GM10847 (cell line): ENCODE results near the gene UGT1A3.

Experiments used
- POLR2A ChIP-seq: IDR thresholded peaks from 2 replicates; pipeline ENCODE4 v1.6.1; 2011; ENCODE audit not compliant: insufficient read length; ENCODE audit errors: extremely low read depth

Gene UGT1A3

DNA sequence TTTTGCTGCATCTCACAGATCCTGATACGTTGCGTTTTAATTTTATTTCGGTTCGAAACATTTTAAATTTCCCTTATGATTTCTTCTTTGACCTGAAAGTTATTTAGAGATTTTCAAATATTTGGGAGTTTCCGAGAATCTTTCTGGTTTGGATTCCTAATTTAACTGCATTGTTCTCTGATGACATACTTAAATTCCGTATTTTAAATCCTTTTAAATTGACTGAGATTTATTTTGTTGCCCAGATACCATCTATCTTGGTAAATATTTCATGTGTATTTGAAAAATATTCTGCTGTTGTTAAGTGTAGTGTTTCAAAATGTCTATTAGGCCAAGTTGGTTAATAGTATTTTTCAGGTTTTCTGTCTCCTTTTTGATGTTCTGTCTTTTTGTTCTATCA, 87.0 kb downstream of the UGT1A3 start:
- TF ChIP-seq POLR2A = no peak

DNA sequence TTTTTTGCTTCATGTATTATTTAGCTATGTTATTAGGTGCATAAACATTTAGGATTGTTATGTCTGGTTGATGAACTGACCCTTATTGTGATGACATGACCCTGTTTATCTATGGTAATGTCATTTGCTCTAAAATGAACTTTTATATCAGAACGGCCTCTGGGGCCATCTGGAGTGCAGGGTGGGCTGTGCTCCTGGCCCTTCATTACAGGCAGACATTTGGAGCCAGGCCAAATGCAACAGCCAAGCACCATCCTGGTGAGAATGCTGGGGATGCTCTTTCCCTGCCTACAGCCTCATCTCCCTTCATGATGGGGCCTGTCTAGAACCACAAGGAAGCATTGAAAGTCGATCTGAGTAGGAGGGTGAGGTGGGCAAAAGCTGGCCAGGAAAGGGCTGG, 87.5 kb downstream of the UGT1A3 start:
- no peak for TF ChIP-seq POLR2A

DNA sequence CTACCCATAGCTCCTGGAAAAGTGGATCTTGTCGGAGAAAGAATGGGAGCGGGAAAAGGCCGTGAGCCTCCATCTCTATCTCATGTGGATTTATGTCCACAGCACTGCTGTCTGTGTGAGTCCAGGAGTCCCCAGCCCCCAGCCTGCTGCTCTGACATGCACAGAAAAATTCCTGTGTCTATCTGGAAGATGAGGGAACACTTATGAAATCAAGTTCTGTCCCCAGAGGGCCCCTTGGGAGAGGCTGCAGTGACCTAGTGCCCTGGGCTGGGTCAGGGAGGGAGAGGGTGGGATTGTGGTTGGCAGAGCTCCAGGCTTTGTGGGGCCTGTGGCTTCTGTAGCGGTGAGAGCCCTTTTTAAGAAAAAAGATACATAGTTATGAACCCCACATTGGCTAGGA, 87.9 kb downstream of the UGT1A3 start:
- no peak for TF ChIP-seq POLR2A

DNA sequence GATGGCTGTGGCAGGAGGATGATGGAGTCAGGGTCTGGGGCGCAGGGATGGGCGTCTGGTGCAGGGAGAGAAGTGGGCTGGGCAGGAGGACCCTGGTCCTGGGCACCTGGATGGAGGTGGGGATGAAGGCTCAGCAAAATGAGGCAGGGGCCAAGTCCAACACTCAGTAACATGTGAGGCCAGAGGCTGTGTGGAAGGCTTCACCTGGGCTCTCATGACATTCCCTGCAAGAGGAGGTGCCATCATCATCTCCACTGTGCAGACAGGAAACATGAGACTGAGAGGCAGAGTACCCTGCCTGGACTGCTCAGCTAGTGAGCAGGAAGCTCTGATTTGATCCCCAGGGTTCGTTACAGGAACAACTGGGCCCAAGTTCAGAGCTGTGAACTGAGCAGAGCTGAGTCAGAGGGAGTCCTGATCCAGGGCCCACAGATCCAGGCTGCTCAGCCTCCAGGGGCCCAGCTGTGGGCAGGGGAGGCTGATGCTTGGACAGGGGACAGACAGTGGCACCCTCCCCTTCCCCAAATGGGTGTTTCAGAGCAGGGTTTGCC, 88.6 kb downstream of the UGT1A3 start:
- TF ChIP-seq POLR2A = no peak

DNA sequence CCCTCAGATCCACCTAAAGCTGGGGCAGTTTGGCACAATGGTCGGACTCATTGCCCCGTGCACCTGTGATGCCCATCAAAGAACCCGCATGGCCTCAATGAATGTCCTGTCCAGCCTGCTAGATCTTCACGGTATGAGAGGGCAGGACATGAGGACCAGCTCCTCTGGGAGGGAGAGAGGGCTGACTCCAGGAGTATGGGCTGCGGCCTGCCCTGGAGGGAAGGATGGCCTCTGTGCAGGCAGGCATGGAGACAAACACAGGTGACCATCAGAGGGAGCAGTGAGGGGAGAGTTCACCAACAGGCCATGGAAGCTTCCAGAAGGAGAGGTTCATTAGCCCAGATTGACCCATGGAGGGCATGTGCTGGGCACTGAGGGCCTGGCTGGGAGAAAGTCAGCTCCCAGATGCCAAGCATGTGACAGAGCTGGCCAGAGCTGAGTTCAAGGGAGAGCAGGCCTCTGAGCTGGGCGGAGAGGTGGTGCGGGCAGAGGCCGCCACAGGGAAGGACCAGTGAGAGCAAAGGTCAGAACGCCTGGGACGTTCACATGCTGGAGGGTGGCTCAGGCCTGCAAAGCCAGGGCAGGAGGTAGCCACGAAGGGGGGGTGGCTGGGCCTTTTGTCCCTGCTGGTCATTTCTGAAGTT, 89.3 kb downstream of the UGT1A3 start:
- no peak for TF ChIP-seq POLR2A

DNA sequence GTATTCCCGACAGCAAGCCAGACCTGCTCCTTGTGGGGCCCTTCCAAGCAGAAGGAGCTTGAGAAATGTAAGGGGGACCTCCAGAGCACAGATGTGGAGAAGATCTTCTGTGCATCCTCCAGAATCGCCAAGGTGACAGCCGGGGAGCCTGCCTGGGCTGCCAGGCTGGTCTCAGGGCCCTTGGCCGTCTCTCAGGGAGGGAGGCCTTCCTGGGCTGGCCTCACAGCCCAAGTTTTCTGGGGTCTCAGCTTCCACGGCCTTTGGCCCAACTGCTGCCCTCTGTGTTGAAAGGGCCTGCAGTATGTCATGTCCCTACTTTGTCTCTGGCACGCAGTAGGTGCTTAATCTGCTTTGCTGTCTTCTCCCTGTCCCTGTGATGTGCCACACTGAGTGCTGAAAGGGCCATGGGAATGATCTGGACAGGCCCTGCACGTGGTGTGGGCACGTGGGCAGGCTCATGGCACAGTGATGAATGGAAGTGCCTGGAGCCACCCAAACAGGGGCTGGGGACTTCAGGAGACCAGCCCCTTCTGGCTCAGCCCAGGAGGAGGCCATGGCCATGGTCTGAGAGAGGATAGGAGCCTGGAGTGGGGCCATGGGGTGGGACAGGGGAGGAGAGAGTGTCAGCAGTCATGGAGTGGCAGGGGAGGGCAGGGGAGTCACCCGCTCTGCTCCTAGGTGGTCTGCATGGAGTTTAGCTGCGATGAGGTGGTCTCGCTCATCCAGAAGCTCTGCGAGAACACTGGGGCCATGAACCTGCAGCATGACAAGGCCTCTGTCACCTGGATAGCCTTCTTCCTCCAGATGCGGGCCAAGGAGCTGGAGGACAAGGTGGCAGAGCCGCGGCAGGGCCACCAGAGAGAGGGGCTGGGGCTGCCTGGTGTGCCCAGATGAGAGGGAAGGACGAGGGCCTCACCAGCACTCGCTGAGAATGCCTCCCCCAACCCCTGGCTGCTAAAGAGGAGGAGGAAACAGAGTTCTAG, 90.1 kb downstream of the UGT1A3 start:
- no peak for TF ChIP-seq POLR2A

DNA sequence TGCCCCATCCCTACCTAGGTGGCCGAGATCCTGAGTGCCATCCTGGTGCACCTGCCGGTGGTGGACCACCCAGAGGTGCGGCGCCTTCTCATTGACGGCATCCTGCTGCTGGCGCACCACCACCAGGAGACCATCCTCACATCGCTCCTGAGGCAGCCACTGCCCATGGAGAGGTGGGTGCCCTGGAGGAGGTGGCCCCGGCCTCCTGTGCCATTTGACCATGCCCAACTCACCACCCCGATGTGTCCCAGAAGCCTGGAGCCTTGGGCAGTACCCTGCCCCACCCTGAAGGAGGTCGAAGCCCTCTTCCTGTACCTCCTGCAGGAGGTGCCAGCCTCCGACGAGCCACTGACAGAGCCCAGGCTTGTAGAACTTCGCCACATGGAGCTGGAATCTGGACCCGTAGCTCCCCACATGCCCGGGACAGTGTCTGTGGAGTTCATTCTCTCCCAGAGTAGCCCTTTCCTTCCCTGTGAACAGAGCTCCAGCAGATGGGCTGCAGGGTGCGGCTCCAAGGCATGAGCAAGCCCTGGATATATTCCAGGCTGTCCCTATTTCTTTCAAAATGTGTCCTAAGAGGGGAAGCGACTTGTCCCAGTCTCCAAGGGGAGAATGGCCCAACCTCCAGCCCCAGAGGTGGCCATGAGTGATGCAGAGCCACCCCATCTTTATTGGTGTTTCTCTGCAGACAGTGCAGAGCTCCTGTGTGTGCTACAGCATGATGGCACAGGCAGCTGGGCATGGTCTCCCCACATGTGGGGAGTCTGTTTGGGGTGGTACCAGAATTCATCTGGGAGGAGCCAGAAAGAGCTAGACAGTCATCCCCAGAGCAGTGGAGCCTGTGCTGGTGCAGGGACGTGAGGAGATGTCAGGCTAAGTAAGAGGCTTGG, 91.3 kb downstream of the UGT1A3 start:
- no peak for TF ChIP-seq POLR2A

DNA sequence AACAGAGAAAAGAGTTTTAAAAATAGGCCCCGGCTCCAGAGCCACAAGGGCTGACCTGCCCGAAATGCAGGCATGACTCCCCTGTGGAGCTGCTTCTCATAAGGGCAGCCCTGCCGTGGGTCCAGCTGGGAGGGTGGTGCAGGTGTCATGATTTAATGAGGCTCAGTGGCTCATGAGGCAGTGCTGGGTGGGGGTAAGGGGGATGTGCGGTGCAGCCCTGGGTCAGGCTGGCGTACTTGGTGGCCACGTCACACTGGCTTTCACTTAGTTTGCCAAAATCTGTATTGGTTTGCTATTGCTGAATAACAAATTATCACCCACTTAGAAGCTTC, 91.9 kb downstream of the UGT1A3 start:
- TF ChIP-seq POLR2A = no peak

DNA sequence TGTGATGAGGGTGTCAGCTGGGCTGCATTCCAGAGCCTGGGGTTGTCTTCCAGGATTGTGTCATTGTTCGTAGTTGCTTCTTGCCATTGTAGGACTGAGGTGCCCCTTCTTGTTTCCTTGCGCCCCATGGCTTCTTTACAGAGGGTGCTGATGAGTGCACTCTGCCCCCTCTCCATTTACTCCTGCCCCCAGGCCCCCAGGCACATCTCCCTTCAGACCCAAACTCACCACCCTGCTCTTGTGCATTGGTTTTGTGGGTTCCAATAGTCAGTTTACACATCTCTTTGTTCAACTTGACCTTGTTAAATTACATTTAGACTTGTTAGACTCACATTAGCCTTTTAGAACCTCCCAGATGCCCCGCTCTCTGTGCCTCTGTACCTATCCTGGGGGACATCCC, 92.4 kb downstream of the UGT1A3 start:
- no peak for TF ChIP-seq POLR2A

DNA sequence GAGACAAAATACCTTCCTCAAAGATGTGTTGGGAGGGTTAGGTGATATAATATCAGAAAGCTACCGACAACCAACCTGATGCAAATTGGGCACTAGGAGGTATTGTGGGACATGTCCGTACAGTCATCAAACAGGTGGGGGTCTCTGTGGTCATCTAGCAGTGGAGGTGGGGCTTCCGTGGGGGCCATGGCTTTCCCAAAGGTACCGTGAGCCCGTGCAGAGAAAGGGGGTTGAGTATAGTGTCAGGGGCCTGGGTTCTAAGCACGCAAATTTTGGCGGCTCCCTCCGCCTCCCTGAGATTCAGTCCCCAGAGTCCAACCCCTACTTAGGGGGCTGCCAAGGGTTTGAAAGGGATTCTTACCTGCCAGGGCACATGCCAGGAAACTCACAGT, 92.9 kb downstream of the UGT1A3 start:
- no peak for TF ChIP-seq POLR2A

DNA sequence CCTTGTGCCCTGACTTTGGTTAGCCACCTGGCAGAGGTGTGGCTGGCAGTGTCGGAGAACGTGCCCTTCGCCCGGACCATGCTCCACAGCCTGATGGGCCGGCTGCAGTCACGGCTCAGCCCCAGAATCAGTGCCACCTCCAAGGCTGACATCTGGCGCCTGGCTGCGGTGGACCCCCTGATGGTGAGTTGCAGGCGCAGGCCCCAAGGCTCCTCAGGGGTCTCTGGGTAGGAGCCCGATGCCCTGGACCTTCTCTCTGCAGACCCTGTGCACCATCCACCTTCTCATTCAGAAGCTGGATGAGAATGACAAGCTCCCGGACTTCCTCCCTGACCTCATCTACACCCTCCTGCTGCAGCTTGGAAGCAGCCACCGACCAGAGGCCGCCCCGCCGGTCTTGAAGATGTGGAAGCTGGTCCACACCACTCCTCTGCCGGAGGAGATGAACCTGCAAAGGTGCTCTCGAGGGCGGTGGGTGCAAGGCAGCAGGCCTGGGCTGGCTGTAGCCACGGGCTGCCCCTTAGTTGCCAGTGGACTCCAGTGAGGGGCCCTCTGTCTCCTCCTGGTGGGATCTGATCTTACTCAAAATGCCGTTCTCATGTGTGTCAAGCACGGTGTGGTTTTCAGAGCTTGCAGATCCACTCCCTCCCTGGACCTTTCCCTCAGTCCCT, 93.4 kb downstream of the UGT1A3 start:
- TF ChIP-seq POLR2A = no peak
